Liver (tissue), 9 donors: Measurements from ENCODE around the gene GNLY. TPM values are rescaled to one million over a fixed set of nuclear protein-coding genes. Genes with fewer than 3 reads are reported as not detected.

Experiments used
- DNase-seq: peaks from one replicate; pipeline ENCODE4 v3.0.0-alpha.2; 2017; ENCODE audit warnings: low spot score
- H3K27ac ChIP-seq, 2 donors: one replicate each; pipeline ENCODE4 v1.7.0; 2013; ENCODE audit warnings: inconsistent platforms in 2 of 2, low read length in 2 of 2, control low read depth in 1 of 2, low read depth in 1 of 2, mild to moderate bottlenecking in 1 of 2
- H3K27me3 ChIP-seq, 4 donors: one replicate each; pipeline versions ENCODE4 v1.6.1 to v1.7.0; 2013; ENCODE audit warnings: low read length in 3 of 4, inconsistent platforms in 1 of 4, mild to moderate bottlenecking in 1 of 4, moderate library complexity in 1 of 4; ENCODE audit not compliant: control insufficient read depth in 4 of 4, insufficient read depth in 4 of 4
- H3K36me3 ChIP-seq, 4 donors: one replicate each; pipeline versions ENCODE4 v1.6.1 to v1.7.0; 2013; ENCODE audit warnings: low read length in 3 of 4, mild to moderate bottlenecking in 3 of 4, low read depth in 1 of 4, moderate library complexity in 1 of 4; ENCODE audit not compliant: control insufficient read depth in 4 of 4, insufficient read depth in 3 of 4
- H3K4me1 ChIP-seq, 4 donors: one replicate each; pipeline versions ENCODE4 v1.6.1 to v1.7.0; 2013; ENCODE audit warnings: low read length in 3 of 4, mild to moderate bottlenecking in 3 of 4, moderate library complexity in 1 of 4; ENCODE audit not compliant: control insufficient read depth in 4 of 4, insufficient read depth in 4 of 4
- H3K4me3 ChIP-seq, 3 donors: one replicate each; pipeline versions ENCODE4 v1.6.1 to v1.7.0; 2013; ENCODE audit warnings: low read length in 3 of 3, control low read depth in 1 of 3, low read depth in 1 of 3, mild to moderate bottlenecking in 1 of 3
- H3K9ac ChIP-seq, 2 donors: one replicate each; pipeline ENCODE4 v1.7.0; 2013; ENCODE audit warnings: low read length in 2 of 2, mild to moderate bottlenecking in 2 of 2, moderate library complexity in 2 of 2, control low read depth in 1 of 2, low read depth in 1 of 2
- H3K9me3 ChIP-seq, 4 donors: one replicate each; pipeline versions ENCODE4 v1.6.1 to v1.7.0; 2013; ENCODE audit warnings: low read length in 3 of 4; ENCODE audit not compliant: control insufficient read depth in 4 of 4
- CTCF ChIP-seq: fragments of 150-350 bp; IDR thresholded peaks from 2 replicates; pipeline ENCODE4 v1.5.1; 2017; ENCODE audit warnings: improper control_type of control experiment, low read depth, low read length; ENCODE audit not compliant: missing input control
- EGR1 ChIP-seq, 2 donors: IDR thresholded peaks; 2 replicates each; pipeline ENCODE4 v1.6.1; 2016 to 2018; ENCODE audit warnings: antibody characterized with exemption in 2 of 2, low read depth in 2 of 2
- FOXA1 ChIP-seq: IDR thresholded peaks from 2 replicates; pipeline ENCODE4 v1.6.1; 2016; ENCODE audit warnings: antibody characterized with exemption
- HNF4A ChIP-seq, 2 donors: conservative IDR thresholded peaks; 2 replicates each; pipeline ENCODE4 v1.6.1; 2016; ENCODE audit warnings: antibody characterized with exemption in 2 of 2, mild to moderate bottlenecking in 2 of 2
- HNF4G ChIP-seq: IDR thresholded peaks from 2 replicates; pipeline ENCODE4 v1.6.1; 2016; ENCODE audit warnings: antibody characterized with exemption
- JUND ChIP-seq, 2 donors: IDR thresholded peaks; 2 replicates each; pipeline ENCODE4 v1.6.1; 2016; ENCODE audit warnings: antibody characterized with exemption in 2 of 2
- NR2F2 ChIP-seq: IDR thresholded peaks from 2 replicates; pipeline ENCODE4 v1.6.1; 2016; ENCODE audit warnings: antibody characterized with exemption
- RAD21 ChIP-seq, 2 donors: IDR thresholded peaks; 2 replicates each; pipeline ENCODE4 v1.6.1; 2016; ENCODE audit warnings: antibody characterized with exemption in 2 of 2, mild to moderate bottlenecking in 2 of 2
- REST ChIP-seq: IDR thresholded peaks from 2 replicates; pipeline ENCODE4 v1.6.1; 2016; ENCODE audit warnings: antibody characterized with exemption, mild to moderate bottlenecking
- SP1 ChIP-seq: IDR thresholded peaks from 2 replicates; pipeline ENCODE4 v1.6.1; 2018; ENCODE audit warnings: antibody characterized with exemption, mild to moderate bottlenecking
- TAF1 ChIP-seq: conservative IDR thresholded peaks from 2 replicates; pipeline ENCODE4 v1.6.1; 2016; ENCODE audit warnings: antibody characterized with exemption, mild to moderate bottlenecking
- YY1 ChIP-seq: IDR thresholded peaks from 2 replicates; pipeline ENCODE4 v1.6.1; 2016; ENCODE audit warnings: antibody characterized with exemption, mild to moderate bottlenecking
- ZBTB33 ChIP-seq: IDR thresholded peaks from 2 replicates; pipeline ENCODE4 v1.6.1; 2016; ENCODE audit warnings: antibody characterized with exemption
- WGBS: extraction: QIAGEN DNeasy Blood & Tissue Kit; methylation state at CpG from one replicate; pipeline ENCODE4 v1.1.7; 2013; 5-methylcytosine and 5-hydroxymethylcytosine counted together
- polyA plus RNA-seq, 2 donors: library from polyadenylated mRNA; stranded (reverse) in 1 of 2; unstranded in 1 of 2; fragments of 200-250 nt in 1 of 2; fragments of >200 nt in 1 of 2; fragmentation: Nextera tagmentation in 1 of 2; extraction: Ambion mirVana in 1 of 2; gene quantifications; one replicate each; pipeline versions ENCODE4 v1.2.1 to v1.2.3, GENCODE V29; 2013 to 2015
- total RNA-seq, 2 donors: library from RNA; depleted of rRNA; stranded (reverse); fragments of >200 nt; gene quantifications; one replicate each; pipeline ENCODE4 v1.2.3, GENCODE V29; 2014
- TF ChIP-seq, protein P1 (sequence below): IDR thresholded peaks from 2 replicates; pipeline ENCODE4 v1.6.1; 2016; ENCODE audit warnings: antibody characterized with exemption
- donor health status: healthy.
- donor health status: healthy.
- donor health status: healthy.
- donor health status: healthy.
- donor health status: healthy.

Gene GNLY
- total and polyA plus RNA-seq, 4 donors = 0.75 to 4.8 (median 1.3) TPM; not detected in 1

GRCh38 chr2:85647823-85648526, 46.2 kb upstream of the GNLY start:
- DNase-seq = no peak
- TF ChIP-seq YY1 = no peak
- TF ChIP-seq CTCF = no peak
- no peak for TF ChIP-seq TAF1
- TF ChIP-seq FOXA1 = no peak
- no peak for TF ChIP-seq NR2F2
- TF ChIP-seq HNF4A (conservative IDR thresholded peaks at IDR 0.05) = no peak
- no peak for TF ChIP-seq REST
- TF ChIP-seq RAD21 (IDR thresholded peaks at IDR 0.05) = no peak
- TF ChIP-seq ZBTB33 = no peak
- TF ChIP-seq EGR1 (IDR thresholded peaks at IDR 0.05; ENCODE audit: low read depth in 2 of 2) = no peak
- TF ChIP-seq, protein P1, sequence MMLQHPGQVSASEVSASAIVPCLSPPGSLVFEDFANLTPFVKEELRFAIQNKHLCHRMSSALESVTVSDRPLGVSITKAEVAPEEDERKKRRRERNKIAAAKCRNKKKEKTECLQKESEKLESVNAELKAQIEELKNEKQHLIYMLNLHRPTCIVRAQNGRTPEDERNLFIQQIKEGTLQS = no peak
- no peak for TF ChIP-seq HNF4G
- TF ChIP-seq SP1 = no peak
- Histone ChIP-seq H3K27me3 (no peaks in the 10 kb centered on the region), H3K36me3 (peaks cover 16 to 70% (median 55%) of the 10 kb centered on the region in 4 donors), H3K4me3 (no peak overlapping the region), H3K4me1 (no peaks in the 10 kb centered on the region), H3K27ac (no peak overlapping the region), H3K9me3 (no peaks in the 10 kb centered on the region), H3K9ac (no peak overlapping the region)
- WGBS = 91% methylated on average over 10 of the region's 10 CpGs

- no peak overlapping the region for H3K27ac ChIP-seq
- 80% methylated on average over 2 of the region's 2 CpGs for WGBS
- H3K27me3 ChIP-seq = no peaks in the 10 kb centered on the region
- H3K4me3 ChIP-seq = no peak overlapping the region
- H3K36me3 ChIP-seq = peaks cover 16 to 69% (median 57%) of the 10 kb centered on the region in 4 donors
- no peaks in the 10 kb centered on the region for H3K9me3 ChIP-seq
- H3K9ac ChIP-seq = no peak overlapping the region
- TF ChIP-seq JUND (IDR thresholded peaks at IDR 0.05) (no peak), CTCF (peak; percentile 19), RAD21 (IDR thresholded peaks at IDR 0.05) (peak; percentile 18 to 61)
- DNase-seq = no peak
- H3K4me1 ChIP-seq = no peaks in the 10 kb centered on the region
Observed at GRCh38 chr2:85648619-85649018, 45.5 kb upstream of the GNLY start.
